Stimulated activated CD8-positive, alpha-beta memory T cell treated with anti-CD3 and anti-CD28 coated beads, Interleukin-15, amount 100 ng/mL, for 4 hours (primary cell): ENCODE data around the gene CSMD2.

Experiments used
- DNase-seq, 2 donors: peaks; one replicate each; pipeline ENCODE4 v3.0.0-alpha.2; 2020; ENCODE audit warnings: low read depth in 2 of 2

The CSMD2 gene

GRCh38 chr1:34002810-34003209 lies 162.2 kb downstream of the CSMD2 start:
- no peak for DNase-seq

- no peak for DNase-seq
Observed at GRCh38 chr1:33997127-33998036, 167.6 kb downstream of the CSMD2 start.

GRCh38 chr1:33996281-33996680 lies 168.7 kb downstream of the CSMD2 start:
- DNase-seq, result no peak

- DNase-seq, result no peak
Observed at GRCh38 chr1:33993301-33993700, 171.7 kb downstream of the CSMD2 start.

GRCh38 chr1:33990281-33990680 lies 174.7 kb downstream of the CSMD2 start:
- DNase-seq, result no peak

GRCh38 chr1:33988161-33988560 lies 176.9 kb downstream of the CSMD2 start:
- DNase-seq, result no peak

GRCh38 chr1:33986390-33987095 lies 178.5 kb downstream of the CSMD2 start:
- no peak for DNase-seq

- DNase-seq, result no peak
Observed at GRCh38 chr1:33985656-33986055, 179.4 kb downstream of the CSMD2 start.

GRCh38 chr1:33984906-33985565 lies 180.0 kb downstream of the CSMD2 start:
- DNase-seq, result no peak

- no peak for DNase-seq
Observed at GRCh38 chr1:33982419-33982818, 182.6 kb downstream of the CSMD2 start.

- no peak for DNase-seq
Observed at GRCh38 chr1:33979341-33979740, 185.7 kb downstream of the CSMD2 start.

- no peak for DNase-seq
Observed at GRCh38 chr1:33975961-33976360, 189.1 kb downstream of the CSMD2 start.

- DNase-seq, result no peak
Observed at GRCh38 chr1:33973799-33974545, 191.1 kb downstream of the CSMD2 start.

GRCh38 chr1:33972676-33973395 lies 192.2 kb downstream of the CSMD2 start:
- DNase-seq, result no peak

GRCh38 chr1:33971913-33972312 lies 193.1 kb downstream of the CSMD2 start:
- DNase-seq, result no peak

- no peak for DNase-seq
Observed at GRCh38 chr1:33971018-33971710, 193.9 kb downstream of the CSMD2 start.

- DNase-seq, result no peak
Observed at GRCh38 chr1:33970148-33970825, 194.7 kb downstream of the CSMD2 start.

- no peak for DNase-seq
Observed at GRCh38 chr1:33966346-33967141, 198.5 kb downstream of the CSMD2 start.

GRCh38 chr1:33965086-33965485 lies 199.9 kb downstream of the CSMD2 start:
- DNase-seq, result no peak
